ENCODE data around the gene TAF11L14.

The TAF11L14 gene

GRCh38 chr5:17680737-17681136 is 46.5 kb downstream of the TAF11L14 start:
- TF ChIP-seq EP300 (IDR thresholded peaks at IDR 0.05; ENCODE audit: borderline replicate concordance) (no peak), MAX (IDR thresholded peaks at IDR 0.05) (no peak), EGR1 (IDR thresholded peaks at IDR 0.05) (no peak), FOXM1 (IDR thresholded peaks at IDR 0.05; ENCODE audit: borderline replicate concordance, low read depth) (no peak), CEBPB (IDR thresholded peaks at IDR 0.05) (no peak), USF1 (IDR thresholded peaks at IDR 0.05) (no peak), ZBTB7A (IDR thresholded peaks at IDR 0.05; ENCODE audit: low read depth) (no peak), REST (IDR thresholded peaks at IDR 0.05; ENCODE audit: low read depth) (no peak), RAD21 (IDR thresholded peaks at IDR 0.05; ENCODE audit: low read depth) (no peak), TAF1 (IDR thresholded peaks at IDR 0.05; ENCODE audit: low read depth) (no peak), NFIC (IDR thresholded peaks at IDR 0.05) (no peak), YY1 (IDR thresholded peaks at IDR 0.05; ENCODE audit: low read depth) (no peak), TCF12 (IDR thresholded peaks at IDR 0.05; ENCODE audit: low read depth) (no peak), CREB1 (IDR thresholded peaks at IDR 0.05; ENCODE audit: low read depth) (no peak), TEAD4 (IDR thresholded peaks at IDR 0.05) (no peak)

Measured in Ishikawa (cell line).